ENCODE measurements around the gene SRGAP1. TPM values are rescaled to one million over a fixed set of nuclear protein-coding genes. Genes with fewer than 3 reads are reported as not detected.

Gene SRGAP1
- polyA plus RNA-seq, 1 donor (not counting 4 experiments of a cell fraction or from before 2014, with no cell fraction given): 4.5 TPM

DNA sequence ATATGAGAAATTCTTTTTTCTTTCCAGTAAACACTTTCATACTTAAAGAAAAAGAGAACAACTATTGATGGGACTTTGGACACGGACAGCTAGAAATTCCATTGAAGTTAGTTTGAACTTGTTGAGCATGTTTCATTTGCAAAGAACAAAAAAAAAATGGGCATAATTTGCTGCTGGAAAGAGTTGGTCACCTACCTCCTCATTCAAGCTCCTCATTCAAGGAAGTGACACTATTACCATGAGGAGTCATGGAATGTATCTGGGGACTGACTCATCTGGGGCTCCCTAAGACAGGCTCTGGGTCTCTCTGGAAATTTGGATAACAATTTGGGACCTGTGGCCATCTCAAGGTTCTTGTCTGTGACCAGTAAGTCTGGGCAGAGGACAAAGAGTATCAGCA, 327.2 kb downstream of the SRGAP1 start:
- no peaks in the 10 kb centered on the region for H3K9me1 ChIP-seq (ENCODE audit: control insufficient read depth, extremely low read depth, insufficient read depth, low read length)
- no peaks in the 10 kb centered on the region for H3K36me3 ChIP-seq (ENCODE audit: control insufficient read depth in 2 of 2, extremely low read depth in 1 of 2, insufficient read depth in 2 of 2, low read length in 2 of 2)
- H2AFZ ChIP-seq (ENCODE audit: control insufficient read depth, low read length): no peak overlapping the region
- peak; percentile 80 for DNase-seq (ENCODE audit: low read depth, low spot score)
- H3K4me3 ChIP-seq (ENCODE audit: control insufficient read depth in 2 of 3, extremely low read depth in 1 of 3, insufficient read depth in 2 of 3, low read depth in 1 of 3, low read length in 3 of 3): peak overlapping the region in 1 of 3 experiments; percentile 31
- H4K20me1 ChIP-seq (ENCODE audit: control insufficient read depth, extremely low read depth, insufficient read depth, low read length): no peaks in the 10 kb centered on the region
- FAIRE-seq: peak; percentile 92
- no peak for TF ChIP-seq EZH2 (IDR thresholded peaks at IDR 0.05; ENCODE audit: low read length)
- peak overlapping the region; percentile 50 for H3K27ac ChIP-seq (ENCODE audit: control insufficient read depth, insufficient read depth, low read length)
- no peak overlapping the region for H3K9ac ChIP-seq (ENCODE audit: control insufficient read depth, extremely low read depth, insufficient read depth, low read length)
- peak overlapping the region; percentile 34 for H3K4me2 ChIP-seq (ENCODE audit: control insufficient read depth, extremely low read depth, insufficient read depth, low read depth, low read length)
- H3K79me2 ChIP-seq (ENCODE audit: control insufficient read depth, insufficient read depth, low read length): no peaks in the 10 kb centered on the region
- dilution Hi-C loops (cut with MboI; ENCODE audit: extremely low pct_ligation_motif_present, low sequenced_read_pairs): no loop called here
- H3K9me3 ChIP-seq (ENCODE audit: control insufficient read depth, low read depth, low read length): no peaks in the 10 kb centered on the region
- H3K4me1 ChIP-seq (ENCODE audit: control insufficient read depth, extremely low read depth, insufficient read depth, low read length): peaks cover 33% of the 10 kb centered on the region
- H3K27me3 ChIP-seq (ENCODE audit: control insufficient read depth, extremely low read depth, insufficient read depth, low read length): no peaks in the 10 kb centered on the region

DNA sequence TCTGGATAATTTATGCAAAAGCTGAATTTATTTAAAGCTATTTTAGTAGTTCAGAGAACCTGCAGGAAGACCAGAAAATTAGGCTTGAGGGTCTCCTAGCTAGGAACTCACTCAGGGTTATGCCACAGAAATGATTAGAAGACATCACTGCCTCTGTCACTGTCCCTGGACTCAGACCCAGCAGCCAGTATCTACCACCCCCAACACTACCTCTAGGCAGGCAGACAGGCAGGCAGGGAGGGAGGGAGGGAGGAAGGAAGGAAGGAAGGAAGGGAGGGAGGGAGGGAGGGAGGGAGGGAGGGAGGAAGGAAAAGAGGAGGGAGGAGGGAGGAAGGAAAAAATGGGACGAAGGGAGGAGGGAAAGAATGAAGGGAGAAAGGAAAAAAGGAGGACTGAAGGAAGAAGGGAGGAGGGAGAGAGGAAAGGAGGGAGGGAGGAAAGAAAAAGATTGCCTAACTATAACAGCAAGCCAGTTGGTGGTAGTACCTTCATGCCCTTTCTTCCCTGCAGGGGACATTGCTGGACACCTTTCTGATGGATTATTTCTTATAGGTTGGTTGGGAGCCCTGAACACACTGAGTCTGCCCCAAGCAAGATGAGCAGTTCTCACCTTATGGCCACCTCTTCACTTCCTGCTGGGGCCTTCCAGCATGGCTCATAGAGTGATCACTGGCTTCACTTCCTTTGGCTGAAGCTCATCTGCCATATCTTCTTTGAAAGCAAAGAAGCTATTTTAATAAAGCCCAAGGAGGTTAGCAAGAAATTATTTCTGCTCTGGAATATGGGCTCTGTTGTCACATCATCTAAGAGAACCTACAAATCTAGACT, 327.9 kb downstream of the SRGAP1 start:
- peak overlapping the region; percentile 34 for H3K4me2 ChIP-seq (ENCODE audit: control insufficient read depth, extremely low read depth, insufficient read depth, low read depth, low read length)
- no peak for DNase-seq (ENCODE audit: low read depth, low spot score)
- no peak for TF ChIP-seq EZH2 (IDR thresholded peaks at IDR 0.05; ENCODE audit: low read length)
- TF ChIP-seq, protein P1, sequence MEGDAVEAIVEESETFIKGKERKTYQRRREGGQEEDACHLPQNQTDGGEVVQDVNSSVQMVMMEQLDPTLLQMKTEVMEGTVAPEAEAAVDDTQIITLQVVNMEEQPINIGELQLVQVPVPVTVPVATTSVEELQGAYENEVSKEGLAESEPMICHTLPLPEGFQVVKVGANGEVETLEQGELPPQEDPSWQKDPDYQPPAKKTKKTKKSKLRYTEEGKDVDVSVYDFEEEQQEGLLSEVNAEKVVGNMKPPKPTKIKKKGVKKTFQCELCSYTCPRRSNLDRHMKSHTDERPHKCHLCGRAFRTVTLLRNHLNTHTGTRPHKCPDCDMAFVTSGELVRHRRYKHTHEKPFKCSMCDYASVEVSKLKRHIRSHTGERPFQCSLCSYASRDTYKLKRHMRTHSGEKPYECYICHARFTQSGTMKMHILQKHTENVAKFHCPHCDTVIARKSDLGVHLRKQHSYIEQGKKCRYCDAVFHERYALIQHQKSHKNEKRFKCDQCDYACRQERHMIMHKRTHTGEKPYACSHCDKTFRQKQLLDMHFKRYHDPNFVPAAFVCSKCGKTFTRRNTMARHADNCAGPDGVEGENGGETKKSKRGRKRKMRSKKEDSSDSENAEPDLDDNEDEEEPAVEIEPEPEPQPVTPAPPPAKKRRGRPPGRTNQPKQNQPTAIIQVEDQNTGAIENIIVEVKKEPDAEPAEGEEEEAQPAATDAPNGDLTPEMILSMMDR (optimal IDR thresholded peaks at IDR 0.05 in 1 of 3, IDR thresholded peaks at IDR 0.05 in 1 of 3, conservative IDR thresholded peaks at IDR 0.05 in 1 of 3; ENCODE audit: extremely low read depth in 1 of 3, insufficient read depth in 2 of 3, low read length in 3 of 3): no peak
- FAIRE-seq: peak; percentile 69
- dilution Hi-C loops (cut with MboI; ENCODE audit: extremely low pct_ligation_motif_present, low sequenced_read_pairs): no loop called here
- H3K4me3 ChIP-seq (ENCODE audit: control insufficient read depth in 2 of 3, extremely low read depth in 1 of 3, insufficient read depth in 2 of 3, low read depth in 1 of 3, low read length in 3 of 3): peak overlapping the region in 1 of 3 experiments; percentile 2
- peaks cover 33% of the 10 kb centered on the region for H3K4me1 ChIP-seq (ENCODE audit: control insufficient read depth, extremely low read depth, insufficient read depth, low read length)
- no peaks in the 10 kb centered on the region for H3K36me3 ChIP-seq (ENCODE audit: control insufficient read depth in 2 of 2, extremely low read depth in 1 of 2, insufficient read depth in 2 of 2, low read length in 2 of 2)
- no peaks in the 10 kb centered on the region for H3K79me2 ChIP-seq (ENCODE audit: control insufficient read depth, insufficient read depth, low read length)
- peak overlapping the region; percentile 53 for H2AFZ ChIP-seq (ENCODE audit: control insufficient read depth, low read length)
- H3K9ac ChIP-seq (ENCODE audit: control insufficient read depth, extremely low read depth, insufficient read depth, low read length): no peak overlapping the region
- H3K27ac ChIP-seq (ENCODE audit: control insufficient read depth, insufficient read depth, low read length): peak overlapping the region; percentile 50
- H3K27me3 ChIP-seq (ENCODE audit: control insufficient read depth, extremely low read depth, insufficient read depth, low read length): no peaks in the 10 kb centered on the region
- no peaks in the 10 kb centered on the region for H3K9me3 ChIP-seq (ENCODE audit: control insufficient read depth, low read depth, low read length)
- no peaks in the 10 kb centered on the region for H4K20me1 ChIP-seq (ENCODE audit: control insufficient read depth, extremely low read depth, insufficient read depth, low read length)
- no peaks in the 10 kb centered on the region for H3K9me1 ChIP-seq (ENCODE audit: control insufficient read depth, extremely low read depth, insufficient read depth, low read length)
